Measurements from ENCODE around the gene NOXRED1. TPM values are rescaled to one million over a fixed set of nuclear protein-coding genes. Genes with fewer than 3 reads are reported as not detected.

Gene NOXRED1
- total RNA-seq, 1 experiment from 2014 or later, result 2.0 TPM

DNA sequence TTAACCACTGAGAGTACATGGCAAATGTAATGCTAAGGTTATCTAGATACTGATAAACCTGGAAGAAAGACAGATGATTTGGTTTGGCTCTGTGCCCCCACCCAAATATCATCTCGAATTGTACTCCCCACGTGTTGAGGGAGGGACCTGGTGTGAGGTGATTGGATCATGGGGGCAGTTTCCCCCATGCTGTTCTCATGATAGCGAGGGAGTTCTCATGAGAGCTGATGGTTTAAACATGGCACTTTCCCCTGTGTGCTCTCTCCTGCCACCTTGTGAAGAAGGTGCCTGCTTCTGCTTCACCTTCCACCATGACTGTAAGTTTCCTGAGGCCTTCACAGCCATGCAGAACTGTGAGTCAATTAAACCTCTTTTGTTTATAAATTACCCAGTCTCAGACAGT, 14.2 kb downstream of the NOXRED1 start:
- H3K27me3 ChIP-seq (ENCODE audit: insufficient read depth, low read depth), result no peaks in the 10 kb centered on the region
- ChIA-PET POLR2A (ENCODE audit: unreplicated experiment) (no interaction called here), CTCF (no interaction called here)
- BruUV-seq (replicated peaks), result no TSS peak
- H2AFZ ChIP-seq, result no peak overlapping the region
- H3K9me2 ChIP-seq (ENCODE audit: insufficient read depth), result no peaks in the 10 kb centered on the region
- H3F3A ChIP-seq (ENCODE audit: insufficient read depth, low read depth), result no peaks in the 10 kb centered on the region
- H4K20me1 ChIP-seq (ENCODE audit: insufficient read depth), result no peaks in the 10 kb centered on the region
- no peaks in the 10 kb centered on the region for H3K9me3 ChIP-seq (ENCODE audit: insufficient read depth, low read depth)
- H3K4me1 ChIP-seq (replicated peaks; ENCODE audit: insufficient read depth), result 0 out of 2 replicates have a peak, but pooled peaks cover 7% of the 10 kb centered on the region
- no peaks in the 10 kb centered on the region for H3K36me3 ChIP-seq (ENCODE audit: low read depth)
- no peak overlapping the region for H3K4me3 ChIP-seq
- H3K79me2 ChIP-seq (ENCODE audit: low read depth), result no peaks in the 10 kb centered on the region
- TF ChIP-seq EZH2 (IDR thresholded peaks at IDR 0.05; ENCODE audit: low read depth), result no peak
- TF ChIP-seq, protein P1, sequence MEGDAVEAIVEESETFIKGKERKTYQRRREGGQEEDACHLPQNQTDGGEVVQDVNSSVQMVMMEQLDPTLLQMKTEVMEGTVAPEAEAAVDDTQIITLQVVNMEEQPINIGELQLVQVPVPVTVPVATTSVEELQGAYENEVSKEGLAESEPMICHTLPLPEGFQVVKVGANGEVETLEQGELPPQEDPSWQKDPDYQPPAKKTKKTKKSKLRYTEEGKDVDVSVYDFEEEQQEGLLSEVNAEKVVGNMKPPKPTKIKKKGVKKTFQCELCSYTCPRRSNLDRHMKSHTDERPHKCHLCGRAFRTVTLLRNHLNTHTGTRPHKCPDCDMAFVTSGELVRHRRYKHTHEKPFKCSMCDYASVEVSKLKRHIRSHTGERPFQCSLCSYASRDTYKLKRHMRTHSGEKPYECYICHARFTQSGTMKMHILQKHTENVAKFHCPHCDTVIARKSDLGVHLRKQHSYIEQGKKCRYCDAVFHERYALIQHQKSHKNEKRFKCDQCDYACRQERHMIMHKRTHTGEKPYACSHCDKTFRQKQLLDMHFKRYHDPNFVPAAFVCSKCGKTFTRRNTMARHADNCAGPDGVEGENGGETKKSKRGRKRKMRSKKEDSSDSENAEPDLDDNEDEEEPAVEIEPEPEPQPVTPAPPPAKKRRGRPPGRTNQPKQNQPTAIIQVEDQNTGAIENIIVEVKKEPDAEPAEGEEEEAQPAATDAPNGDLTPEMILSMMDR (conservative IDR thresholded peaks at IDR 0.05), result peak; percentile 49; the same call in 1 of the 2 replicates
- no peak for DNase-seq
- H3K4me2 ChIP-seq, result no peak overlapping the region
- no peak overlapping the region for H3K27ac ChIP-seq
- intact Hi-C loops (cut with micrococcal nuclease; ENCODE audit: unreplicated experiment), result no loop called here

DNA sequence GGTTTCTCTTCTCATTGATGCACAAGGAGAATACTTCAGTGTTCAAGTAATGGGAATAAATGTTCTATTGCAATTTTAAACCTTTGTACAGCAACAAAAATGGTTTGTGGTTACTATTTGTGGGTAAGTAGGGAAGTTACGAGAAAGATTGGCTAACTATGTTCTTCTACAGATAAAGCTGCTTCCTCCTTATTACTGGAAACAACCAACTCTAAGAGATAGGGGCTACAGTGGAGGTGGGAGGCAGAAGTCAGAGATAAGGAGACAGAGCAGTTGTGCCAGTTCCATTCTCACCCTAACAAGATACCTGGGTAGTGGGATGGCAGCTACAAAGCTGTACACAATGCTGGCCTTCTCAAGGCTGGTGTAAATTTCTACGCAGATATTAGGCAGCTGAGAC, 16.2 kb downstream of the NOXRED1 start:
- Histone ChIP-seq H3K27me3 (ENCODE audit: insufficient read depth, low read depth) (no peaks in the 10 kb centered on the region), H3K9me3 (ENCODE audit: insufficient read depth, low read depth) (no peaks in the 10 kb centered on the region), H2AFZ (no peak overlapping the region), H3K79me2 (ENCODE audit: low read depth) (no peaks in the 10 kb centered on the region), H3K36me3 (ENCODE audit: low read depth) (no peaks in the 10 kb centered on the region), H3K4me1 (replicated peaks; ENCODE audit: insufficient read depth) (0 out of 2 replicates have a peak, but pooled peaks cover 7% of the 10 kb centered on the region), H3K27ac (no peak overlapping the region), H3F3A (ENCODE audit: insufficient read depth, low read depth) (no peaks in the 10 kb centered on the region), H3K4me2 (no peak overlapping the region), H4K20me1 (ENCODE audit: insufficient read depth) (no peaks in the 10 kb centered on the region), H3K4me3 (no peak overlapping the region), H3K9me2 (ENCODE audit: insufficient read depth) (no peaks in the 10 kb centered on the region)
- BruUV-seq (replicated peaks), result no TSS peak
- CTCF ChIA-PET, result interaction anchor here (0.6 to 0.7 kb wide), 3 partner anchors 50 to 258 kb away, joined by 3 to 7 read pairs (median 6); partner anchors contain the start of gene VIPAS39
- TF ChIP-seq, protein P1 (conservative IDR thresholded peaks at IDR 0.05), result no peak
- TF ChIP-seq EZH2 (IDR thresholded peaks at IDR 0.05; ENCODE audit: low read depth), result no peak
- POLR2A ChIA-PET (ENCODE audit: unreplicated experiment), result no interaction called here
- intact Hi-C loops (cut with micrococcal nuclease; ENCODE audit: unreplicated experiment), result no loop called here
- DNase-seq, result no peak

GRCh38 chr14:77406718-77407117, 16.6 kb downstream of the NOXRED1 start:
- no peak for DNase-seq
- Histone ChIP-seq H4K20me1 (ENCODE audit: insufficient read depth) (no peaks in the 10 kb centered on the region), H3F3A (ENCODE audit: insufficient read depth, low read depth) (no peaks in the 10 kb centered on the region), H3K36me3 (ENCODE audit: low read depth) (no peaks in the 10 kb centered on the region), H3K9me3 (ENCODE audit: insufficient read depth, low read depth) (no peaks in the 10 kb centered on the region), H3K27ac (no peak overlapping the region), H3K4me2 (no peak overlapping the region), H3K79me2 (ENCODE audit: low read depth) (no peaks in the 10 kb centered on the region), H2AFZ (no peak overlapping the region), H3K27me3 (ENCODE audit: insufficient read depth, low read depth) (no peaks in the 10 kb centered on the region), H3K9me2 (ENCODE audit: insufficient read depth) (no peaks in the 10 kb centered on the region), H3K4me3 (no peak overlapping the region), H3K4me1 (replicated peaks; ENCODE audit: insufficient read depth) (0 out of 2 replicates have a peak, but pooled peaks cover 7% of the 10 kb centered on the region)
- intact Hi-C loops (cut with micrococcal nuclease; ENCODE audit: unreplicated experiment), result no loop called here
- TF ChIP-seq, protein P1 (conservative IDR thresholded peaks at IDR 0.05), result no peak
- TF ChIP-seq EZH2 (IDR thresholded peaks at IDR 0.05; ENCODE audit: low read depth), result no peak
- no TSS peak for BruUV-seq (replicated peaks)
- CTCF ChIA-PET, result interaction anchor here (0.6 kb wide), 1 partner anchor 258 kb away, joined by 3 read pairs; no protein-coding TSS in a partner anchor
- POLR2A ChIA-PET (ENCODE audit: unreplicated experiment), result no interaction called here

Data from PC-9 (cell line).